ENCODE data around the gene RRAS2. TPM values are rescaled to one million over a fixed set of nuclear protein-coding genes. Genes with fewer than 3 reads are reported as not detected.

RRAS2 gene
- total and polyA plus RNA-seq, 9 of the 15 experiments (the other 6 are each of a cell fraction or from before 2014, with no cell fraction given): 9.4 to 47.5 (median 37.6) TPM

DNA sequence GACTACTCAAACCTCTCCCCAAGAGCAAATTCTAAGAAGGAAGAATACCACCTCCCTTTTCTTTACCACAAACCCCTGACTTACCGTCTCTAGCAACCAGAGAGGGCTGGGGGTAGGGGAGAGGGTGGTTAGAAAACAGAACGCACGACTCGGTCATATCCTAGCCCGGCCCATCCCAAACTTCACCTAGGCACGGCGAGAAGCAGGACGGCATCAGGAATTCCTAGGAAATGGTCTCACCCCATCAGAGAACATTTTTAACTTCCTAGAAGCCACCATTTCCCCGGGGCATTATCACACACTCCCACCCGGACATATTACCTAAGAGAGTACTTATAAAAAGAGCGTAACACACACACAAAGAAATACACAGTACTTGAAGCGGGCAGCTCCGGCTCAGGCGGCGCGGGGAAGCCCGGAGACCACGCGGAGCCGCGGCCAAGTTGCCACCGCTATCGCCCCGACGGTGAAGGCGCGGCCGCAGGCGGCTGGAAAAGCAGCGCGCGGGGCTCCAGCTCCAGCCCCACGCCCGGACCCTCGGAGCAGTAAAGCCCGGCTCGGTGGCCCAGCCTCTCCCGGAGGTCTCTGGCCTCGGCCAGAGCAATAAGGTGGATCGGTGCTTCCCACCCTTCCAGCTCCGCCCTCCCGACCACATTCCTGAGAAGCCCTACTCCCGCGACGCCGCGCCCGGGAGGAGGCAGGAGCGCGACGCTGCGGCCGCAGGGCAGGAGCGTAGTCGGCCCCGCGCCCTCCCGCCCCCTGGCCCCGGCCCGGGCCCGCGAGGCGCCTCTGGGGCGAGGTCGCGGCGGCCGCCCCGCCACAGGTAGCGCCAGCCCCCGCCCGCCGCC is 878 bp downstream of the RRAS2 start (continued):
- TF ChIP-seq, protein P1, sequence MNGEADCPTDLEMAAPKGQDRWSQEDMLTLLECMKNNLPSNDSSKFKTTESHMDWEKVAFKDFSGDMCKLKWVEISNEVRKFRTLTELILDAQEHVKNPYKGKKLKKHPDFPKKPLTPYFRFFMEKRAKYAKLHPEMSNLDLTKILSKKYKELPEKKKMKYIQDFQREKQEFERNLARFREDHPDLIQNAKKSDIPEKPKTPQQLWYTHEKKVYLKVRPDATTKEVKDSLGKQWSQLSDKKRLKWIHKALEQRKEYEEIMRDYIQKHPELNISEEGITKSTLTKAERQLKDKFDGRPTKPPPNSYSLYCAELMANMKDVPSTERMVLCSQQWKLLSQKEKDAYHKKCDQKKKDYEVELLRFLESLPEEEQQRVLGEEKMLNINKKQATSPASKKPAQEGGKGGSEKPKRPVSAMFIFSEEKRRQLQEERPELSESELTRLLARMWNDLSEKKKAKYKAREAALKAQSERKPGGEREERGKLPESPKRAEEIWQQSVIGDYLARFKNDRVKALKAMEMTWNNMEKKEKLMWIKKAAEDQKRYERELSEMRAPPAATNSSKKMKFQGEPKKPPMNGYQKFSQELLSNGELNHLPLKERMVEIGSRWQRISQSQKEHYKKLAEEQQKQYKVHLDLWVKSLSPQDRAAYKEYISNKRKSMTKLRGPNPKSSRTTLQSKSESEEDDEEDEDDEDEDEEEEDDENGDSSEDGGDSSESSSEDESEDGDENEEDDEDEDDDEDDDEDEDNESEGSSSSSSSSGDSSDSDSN (IDR thresholded peaks at IDR 0.05; ENCODE audit: borderline replicate concordance in 1 of 2, low read depth in 2 of 2, low read length in 2 of 2): peak; percentile 71 to 87; a peak in 1 of 4 replicates
- no peak for TF ChIP-seq HDAC2 (IDR thresholded peaks at IDR 0.05)
- TF ChIP-seq, protein P2, sequence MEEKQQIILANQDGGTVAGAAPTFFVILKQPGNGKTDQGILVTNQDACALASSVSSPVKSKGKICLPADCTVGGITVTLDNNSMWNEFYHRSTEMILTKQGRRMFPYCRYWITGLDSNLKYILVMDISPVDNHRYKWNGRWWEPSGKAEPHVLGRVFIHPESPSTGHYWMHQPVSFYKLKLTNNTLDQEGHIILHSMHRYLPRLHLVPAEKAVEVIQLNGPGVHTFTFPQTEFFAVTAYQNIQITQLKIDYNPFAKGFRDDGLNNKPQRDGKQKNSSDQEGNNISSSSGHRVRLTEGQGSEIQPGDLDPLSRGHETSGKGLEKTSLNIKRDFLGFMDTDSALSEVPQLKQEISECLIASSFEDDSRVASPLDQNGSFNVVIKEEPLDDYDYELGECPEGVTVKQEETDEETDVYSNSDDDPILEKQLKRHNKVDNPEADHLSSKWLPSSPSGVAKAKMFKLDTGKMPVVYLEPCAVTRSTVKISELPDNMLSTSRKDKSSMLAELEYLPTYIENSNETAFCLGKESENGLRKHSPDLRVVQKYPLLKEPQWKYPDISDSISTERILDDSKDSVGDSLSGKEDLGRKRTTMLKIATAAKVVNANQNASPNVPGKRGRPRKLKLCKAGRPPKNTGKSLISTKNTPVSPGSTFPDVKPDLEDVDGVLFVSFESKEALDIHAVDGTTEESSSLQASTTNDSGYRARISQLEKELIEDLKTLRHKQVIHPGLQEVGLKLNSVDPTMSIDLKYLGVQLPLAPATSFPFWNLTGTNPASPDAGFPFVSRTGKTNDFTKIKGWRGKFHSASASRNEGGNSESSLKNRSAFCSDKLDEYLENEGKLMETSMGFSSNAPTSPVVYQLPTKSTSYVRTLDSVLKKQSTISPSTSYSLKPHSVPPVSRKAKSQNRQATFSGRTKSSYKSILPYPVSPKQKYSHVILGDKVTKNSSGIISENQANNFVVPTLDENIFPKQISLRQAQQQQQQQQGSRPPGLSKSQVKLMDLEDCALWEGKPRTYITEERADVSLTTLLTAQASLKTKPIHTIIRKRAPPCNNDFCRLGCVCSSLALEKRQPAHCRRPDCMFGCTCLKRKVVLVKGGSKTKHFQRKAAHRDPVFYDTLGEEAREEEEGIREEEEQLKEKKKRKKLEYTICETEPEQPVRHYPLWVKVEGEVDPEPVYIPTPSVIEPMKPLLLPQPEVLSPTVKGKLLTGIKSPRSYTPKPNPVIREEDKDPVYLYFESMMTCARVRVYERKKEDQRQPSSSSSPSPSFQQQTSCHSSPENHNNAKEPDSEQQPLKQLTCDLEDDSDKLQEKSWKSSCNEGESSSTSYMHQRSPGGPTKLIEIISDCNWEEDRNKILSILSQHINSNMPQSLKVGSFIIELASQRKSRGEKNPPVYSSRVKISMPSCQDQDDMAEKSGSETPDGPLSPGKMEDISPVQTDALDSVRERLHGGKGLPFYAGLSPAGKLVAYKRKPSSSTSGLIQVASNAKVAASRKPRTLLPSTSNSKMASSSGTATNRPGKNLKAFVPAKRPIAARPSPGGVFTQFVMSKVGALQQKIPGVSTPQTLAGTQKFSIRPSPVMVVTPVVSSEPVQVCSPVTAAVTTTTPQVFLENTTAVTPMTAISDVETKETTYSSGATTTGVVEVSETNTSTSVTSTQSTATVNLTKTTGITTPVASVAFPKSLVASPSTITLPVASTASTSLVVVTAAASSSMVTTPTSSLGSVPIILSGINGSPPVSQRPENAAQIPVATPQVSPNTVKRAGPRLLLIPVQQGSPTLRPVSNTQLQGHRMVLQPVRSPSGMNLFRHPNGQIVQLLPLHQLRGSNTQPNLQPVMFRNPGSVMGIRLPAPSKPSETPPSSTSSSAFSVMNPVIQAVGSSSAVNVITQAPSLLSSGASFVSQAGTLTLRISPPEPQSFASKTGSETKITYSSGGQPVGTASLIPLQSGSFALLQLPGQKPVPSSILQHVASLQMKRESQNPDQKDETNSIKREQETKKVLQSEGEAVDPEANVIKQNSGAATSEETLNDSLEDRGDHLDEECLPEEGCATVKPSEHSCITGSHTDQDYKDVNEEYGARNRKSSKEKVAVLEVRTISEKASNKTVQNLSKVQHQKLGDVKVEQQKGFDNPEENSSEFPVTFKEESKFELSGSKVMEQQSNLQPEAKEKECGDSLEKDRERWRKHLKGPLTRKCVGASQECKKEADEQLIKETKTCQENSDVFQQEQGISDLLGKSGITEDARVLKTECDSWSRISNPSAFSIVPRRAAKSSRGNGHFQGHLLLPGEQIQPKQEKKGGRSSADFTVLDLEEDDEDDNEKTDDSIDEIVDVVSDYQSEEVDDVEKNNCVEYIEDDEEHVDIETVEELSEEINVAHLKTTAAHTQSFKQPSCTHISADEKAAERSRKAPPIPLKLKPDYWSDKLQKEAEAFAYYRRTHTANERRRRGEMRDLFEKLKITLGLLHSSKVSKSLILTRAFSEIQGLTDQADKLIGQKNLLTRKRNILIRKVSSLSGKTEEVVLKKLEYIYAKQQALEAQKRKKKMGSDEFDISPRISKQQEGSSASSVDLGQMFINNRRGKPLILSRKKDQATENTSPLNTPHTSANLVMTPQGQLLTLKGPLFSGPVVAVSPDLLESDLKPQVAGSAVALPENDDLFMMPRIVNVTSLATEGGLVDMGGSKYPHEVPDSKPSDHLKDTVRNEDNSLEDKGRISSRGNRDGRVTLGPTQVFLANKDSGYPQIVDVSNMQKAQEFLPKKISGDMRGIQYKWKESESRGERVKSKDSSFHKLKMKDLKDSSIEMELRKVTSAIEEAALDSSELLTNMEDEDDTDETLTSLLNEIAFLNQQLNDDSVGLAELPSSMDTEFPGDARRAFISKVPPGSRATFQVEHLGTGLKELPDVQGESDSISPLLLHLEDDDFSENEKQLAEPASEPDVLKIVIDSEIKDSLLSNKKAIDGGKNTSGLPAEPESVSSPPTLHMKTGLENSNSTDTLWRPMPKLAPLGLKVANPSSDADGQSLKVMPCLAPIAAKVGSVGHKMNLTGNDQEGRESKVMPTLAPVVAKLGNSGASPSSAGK (IDR thresholded peaks at IDR 0.05): peak; percentile 57
- TF ChIP-seq MYC (IDR thresholded peaks at IDR 0.05; ENCODE audit: low read depth, low read length): peak; percentile 37; the same call in 1 of the 2 replicates
- TF ChIP-seq MYC (CRISPR knock-in tag; IDR thresholded peaks at IDR 0.05; ENCODE audit: borderline replicate concordance, low read depth): peak; percentile 47; the same call in 1 of the 2 replicates
- TF ChIP-seq PHF21A (IDR thresholded peaks at IDR 0.05; ENCODE audit: borderline replicate concordance, low read depth): no peak
- no peak for TF ChIP-seq ZNF764 (CRISPR knock-in tag; IDR thresholded peaks at IDR 0.05; ENCODE audit: low read depth)
- TF ChIP-seq ZNF124 (CRISPR knock-in tag; IDR thresholded peaks at IDR 0.05): no peak
- 0 out of 2 replicates have a peak, but pooled peaks have one; percentile 17 for TF ChIP-seq ARID1B (IDR thresholded peaks at IDR 0.05)
- no peak for TF ChIP-seq U2AF2 (optimal IDR thresholded peaks at IDR 0.05; ENCODE audit: low read depth, low read length)
- TF ChIP-seq, protein P3, sequence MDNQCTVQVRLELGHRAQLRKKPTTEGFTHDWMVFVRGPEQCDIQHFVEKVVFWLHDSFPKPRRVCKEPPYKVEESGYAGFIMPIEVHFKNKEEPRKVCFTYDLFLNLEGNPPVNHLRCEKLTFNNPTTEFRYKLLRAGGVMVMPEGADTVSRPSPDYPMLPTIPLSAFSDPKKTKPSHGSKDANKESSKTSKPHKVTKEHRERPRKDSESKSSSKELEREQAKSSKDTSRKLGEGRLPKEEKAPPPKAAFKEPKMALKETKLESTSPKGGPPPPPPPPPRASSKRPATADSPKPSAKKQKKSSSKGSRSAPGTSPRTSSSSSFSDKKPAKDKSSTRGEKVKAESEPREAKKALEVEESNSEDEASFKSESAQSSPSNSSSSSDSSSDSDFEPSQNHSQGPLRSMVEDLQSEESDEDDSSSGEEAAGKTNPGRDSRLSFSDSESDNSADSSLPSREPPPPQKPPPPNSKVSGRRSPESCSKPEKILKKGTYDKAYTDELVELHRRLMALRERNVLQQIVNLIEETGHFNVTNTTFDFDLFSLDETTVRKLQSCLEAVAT (IDR thresholded peaks at IDR 0.05): no peak
